GM23338 (cell line): ENCODE results near the gene SLC22A17. TPM values are rescaled to one million over a fixed set of nuclear protein-coding genes. Genes with fewer than 3 reads are reported as not detected.

Experiments
- ATAC-seq: fragments of 200-7000 bp; cut with Tn5 transposase; 3 replicates; pipeline ENCODE4 v1.9.1; 2020
- DNase-seq: peaks from one replicate; pipeline ENCODE4 v3.0.0-alpha.2; 2015; ENCODE audit warnings: low spot score
- H2AFZ ChIP-seq: fragments of 200-600 bp; sonication (generic); 2 replicates; pipeline ENCODE4 v1.8.0; 2016; ENCODE audit warnings: antibody characterized with exemption, mild to moderate bottlenecking, moderate library complexity
- H3F3A ChIP-seq: fragments of 200-600 bp; sonication (generic); replicated peaks from 2 replicates; pipeline ENCODE4 v1.8.0; 2017; ENCODE audit warnings: antibody characterized with exemption, mixed run types, low read depth
- H3K27ac ChIP-seq: fragments of 200-600 bp; sonication (generic); 2 replicates; pipeline ENCODE4 v1.6.1; 2016; ENCODE audit warnings: low read depth
- H3K27me3 ChIP-seq: fragments of 200-600 bp; sonication (generic); 2 replicates; pipeline ENCODE4 v1.8.0; 2016; ENCODE audit warnings: mild to moderate bottlenecking, mixed run types, moderate library complexity; ENCODE audit not compliant: insufficient read depth
- H3K36me3 ChIP-seq: fragments of 200-600 bp; sonication (generic); 2 replicates; pipeline ENCODE4 v1.8.0; 2016; ENCODE audit warnings: mild to moderate bottlenecking; ENCODE audit not compliant: insufficient read depth
- H3K4me1 ChIP-seq: fragments of 200-600 bp; sonication (generic); 2 replicates; pipeline ENCODE4 v1.8.0; 2016; ENCODE audit warnings: mild to moderate bottlenecking, moderate library complexity; ENCODE audit not compliant: insufficient read depth
- H3K4me2 ChIP-seq: fragments of 200-600 bp; sonication (generic); 2 replicates; pipeline ENCODE4 v1.7.1; 2017; ENCODE audit warnings: mixed run types
- H3K4me3 ChIP-seq: fragments of 200-600 bp; sonication (generic); 2 replicates; pipeline ENCODE4 v1.6.1; 2016; ENCODE audit warnings: mixed run types
- H3K79me2 ChIP-seq: fragments of 200-600 bp; sonication (generic); replicated peaks from 2 replicates; pipeline ENCODE4 v1.8.0; 2017; ENCODE audit warnings: mild to moderate bottlenecking; ENCODE audit not compliant: insufficient read depth
- H3K9me2 ChIP-seq: fragments of 200-600 bp; sonication (generic); 2 replicates; pipeline ENCODE4 v1.8.0; 2017; ENCODE audit not compliant: insufficient read depth
- H4K20me1 ChIP-seq: fragments of 200-600 bp; sonication (generic); replicated peaks from 2 replicates; pipeline ENCODE4 v1.8.0; 2017; ENCODE audit warnings: mild to moderate bottlenecking; ENCODE audit not compliant: insufficient read depth
- H3K27ac Mint-ChIP-seq: 2 replicates; pipeline ENCODE4 v1.8.0; 2020; ENCODE audit warnings: inconsistent platforms, mild to moderate bottlenecking, moderate library complexity, mixed read lengths
- H3K27me3 Mint-ChIP-seq: 3 replicates; pipeline ENCODE4 v1.8.0; 2022; ENCODE audit warnings: low read depth, mild to moderate bottlenecking, moderate library complexity, mixed read lengths, inconsistent platforms; ENCODE audit not compliant: insufficient read depth, poor library complexity
- H3K36me3 Mint-ChIP-seq: 3 replicates; pipeline ENCODE4 v1.8.0; 2021; ENCODE audit warnings: low read depth, mild to moderate bottlenecking, inconsistent platforms, moderate library complexity, mixed read lengths
- H3K4me1 Mint-ChIP-seq: 3 replicates; pipeline ENCODE4 v1.8.0; 2020; ENCODE audit warnings: mild to moderate bottlenecking, inconsistent platforms, mixed read lengths
- H3K4me3 Mint-ChIP-seq: 3 replicates; pipeline ENCODE4 v1.8.0; 2021; ENCODE audit warnings: moderate library complexity, mild to moderate bottlenecking, inconsistent platforms, mixed read lengths
- H3K9me3 Mint-ChIP-seq: 3 replicates; pipeline ENCODE4 v1.8.0; 2020; ENCODE audit warnings: moderate library complexity, mild to moderate bottlenecking, inconsistent platforms, mixed read lengths
- CREB1 ChIP-seq: fragments of 250-450 bp; sonication (Bioruptor Pico); IDR thresholded peaks from 2 replicates; pipeline ENCODE4 v1.5.0; 2020; ENCODE audit warnings: low read depth, mild to moderate bottlenecking, moderate library complexity
- EZH2 ChIP-seq: fragments of 200-600 bp; sonication (generic); IDR thresholded peaks from one replicate; pipeline ENCODE4 v1.8.0; 2017; ENCODE audit warnings: antibody characterized with exemption, mild to moderate bottlenecking, low read depth; ENCODE audit not compliant: unreplicated experiment
- EZH2phosphoT487 ChIP-seq: fragments of 200-600 bp; sonication (generic); IDR thresholded peaks from one replicate; pipeline ENCODE4 v1.8.1; 2018; ENCODE audit warnings: antibody characterized with exemption; ENCODE audit not compliant: unreplicated experiment
- JUNB ChIP-seq: IDR thresholded peaks from one replicate; pipeline ENCODE4 v1.6.1; 2016; ENCODE audit warnings: antibody characterized with exemption; ENCODE audit not compliant: unreplicated experiment
- POLR2AphosphoS5 ChIP-seq: IDR thresholded peaks from 2 replicates; pipeline ENCODE4 v1.6.1; 2016; ENCODE audit warnings: antibody characterized with exemption, low read depth
- STAT1 ChIP-seq: IDR thresholded peaks from one replicate; pipeline ENCODE4 v1.6.1; 2016; ENCODE audit warnings: antibody characterized with exemption; ENCODE audit not compliant: unreplicated experiment
- ZNF114 ChIP-seq: fragments of 250-450 bp; sonication (Bioruptor Pico); IDR thresholded peaks from 2 replicates; pipeline ENCODE4 v1.5.0; 2020; ENCODE audit warnings: mild to moderate bottlenecking, moderate library complexity
- ZNF331 ChIP-seq: fragments of 250-450 bp; sonication (Bioruptor Pico); IDR thresholded peaks from 2 replicates; pipeline ENCODE4 v1.5.0; 2020; ENCODE audit warnings: low read depth, mild to moderate bottlenecking, moderate library complexity
- polyA plus RNA-seq: library from polyadenylated mRNA; unstranded; fragments of >200 nt; fragmentation: Nextera tagmentation; extraction: Ambion mirVana; gene quantifications from 2 replicates; pipeline ENCODE4 v1.2.1, GENCODE V29; 2016
- total RNA-seq: library from RNA; depleted of rRNA; stranded (reverse); fragments of >200 nt; shearing (Covaris generic); gene quantifications from 2 replicates; pipeline ENCODE4 v1.2.3, GENCODE V29; 2014
- TF ChIP-seq, protein P1 (sequence below), 2 experiments: fragments of 200-600 bp in 1 of 2; sonication (generic) in 1 of 2; conservative IDR thresholded peaks; 2 replicates each; pipeline versions ENCODE4 v1.5.1 to v1.6.1; 2016 to 2017; ENCODE audit warnings: antibody characterized with exemption in 2 of 2, low read depth in 2 of 2, mild to moderate bottlenecking in 2 of 2, moderate library complexity in 1 of 2
- TF ChIP-seq, protein P2 (sequence below): fragments of 250-450 bp; sonication (Bioruptor Pico); IDR thresholded peaks from 2 replicates; pipeline ENCODE4 v1.5.0; 2020; ENCODE audit warnings: mild to moderate bottlenecking, moderate library complexity
- TF ChIP-seq, protein P3 (sequence below): IDR thresholded peaks from one replicate; pipeline ENCODE4 v1.6.1; 2018; ENCODE audit warnings: antibody characterized with exemption; ENCODE audit not compliant: unreplicated experiment

Gene SLC22A17
- total and polyA plus RNA-seq, 2 experiments from 2014 or later, result 28.6 to 56.6 TPM

DNA sequence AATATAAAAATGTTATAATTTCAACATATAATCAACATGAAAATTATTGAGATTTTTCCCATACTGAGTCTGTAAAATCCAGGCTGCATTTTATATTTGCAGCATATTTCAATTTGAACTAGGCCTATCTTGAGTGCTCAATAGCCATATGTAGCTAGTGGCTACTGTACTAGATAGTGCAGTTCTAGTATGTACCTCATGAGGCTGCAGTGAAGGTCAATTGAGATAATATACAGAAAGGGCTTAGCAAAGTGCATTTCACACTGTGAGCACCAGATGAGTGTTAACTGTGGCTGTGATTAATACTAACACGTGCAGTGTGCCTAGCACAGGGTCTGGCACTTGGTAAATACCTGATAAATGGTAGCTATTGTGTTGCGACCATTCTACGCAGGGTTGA is 5.4 kb upstream of the SLC22A17 start:
- DNase-seq (no peak), ATAC-seq (no peak)
- Mint-ChIP-seq H3K27ac (no peak overlapping the region), H3K27me3 (peaks cover 14% of the 10 kb centered on the region), H3K9me3 (no peaks in the 10 kb centered on the region; the same call in 2 of the 3 replicates), H3K4me1 (peaks cover 26% of the 10 kb centered on the region), H3K4me3 (no peak overlapping the region), H3K36me3 (peaks cover 32% of the 10 kb centered on the region)
- Histone ChIP-seq H3K9me2 (no peaks in the 10 kb centered on the region), H3K4me1 (peaks cover 7% of the 10 kb centered on the region; the same call in 1 of the 2 replicates), H3K27ac (no peak overlapping the region), H2AFZ (no peak overlapping the region), H3K4me3 (no peak overlapping the region), H3K4me2 (no peak overlapping the region), H4K20me1 (no peaks in the 10 kb centered on the region; the same call in 1 of the 2 replicates), H3K79me2 (no peaks in the 10 kb centered on the region), H3F3A (no peaks in the 10 kb centered on the region), H3K27me3 (peaks cover 20% of the 10 kb centered on the region), H3K36me3 (no peaks in the 10 kb centered on the region)
- TF ChIP-seq JUNB (no peak), EZH2phosphoT487 (no peak), POLR2AphosphoS5 (no peak), CREB1 (CRISPR knock-in tag) (no peak)
- TF ChIP-seq, protein P1, sequence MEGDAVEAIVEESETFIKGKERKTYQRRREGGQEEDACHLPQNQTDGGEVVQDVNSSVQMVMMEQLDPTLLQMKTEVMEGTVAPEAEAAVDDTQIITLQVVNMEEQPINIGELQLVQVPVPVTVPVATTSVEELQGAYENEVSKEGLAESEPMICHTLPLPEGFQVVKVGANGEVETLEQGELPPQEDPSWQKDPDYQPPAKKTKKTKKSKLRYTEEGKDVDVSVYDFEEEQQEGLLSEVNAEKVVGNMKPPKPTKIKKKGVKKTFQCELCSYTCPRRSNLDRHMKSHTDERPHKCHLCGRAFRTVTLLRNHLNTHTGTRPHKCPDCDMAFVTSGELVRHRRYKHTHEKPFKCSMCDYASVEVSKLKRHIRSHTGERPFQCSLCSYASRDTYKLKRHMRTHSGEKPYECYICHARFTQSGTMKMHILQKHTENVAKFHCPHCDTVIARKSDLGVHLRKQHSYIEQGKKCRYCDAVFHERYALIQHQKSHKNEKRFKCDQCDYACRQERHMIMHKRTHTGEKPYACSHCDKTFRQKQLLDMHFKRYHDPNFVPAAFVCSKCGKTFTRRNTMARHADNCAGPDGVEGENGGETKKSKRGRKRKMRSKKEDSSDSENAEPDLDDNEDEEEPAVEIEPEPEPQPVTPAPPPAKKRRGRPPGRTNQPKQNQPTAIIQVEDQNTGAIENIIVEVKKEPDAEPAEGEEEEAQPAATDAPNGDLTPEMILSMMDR (conservative IDR thresholded peaks at IDR 0.05; ENCODE audit: low read depth in 2 of 2), result no peak

DNA sequence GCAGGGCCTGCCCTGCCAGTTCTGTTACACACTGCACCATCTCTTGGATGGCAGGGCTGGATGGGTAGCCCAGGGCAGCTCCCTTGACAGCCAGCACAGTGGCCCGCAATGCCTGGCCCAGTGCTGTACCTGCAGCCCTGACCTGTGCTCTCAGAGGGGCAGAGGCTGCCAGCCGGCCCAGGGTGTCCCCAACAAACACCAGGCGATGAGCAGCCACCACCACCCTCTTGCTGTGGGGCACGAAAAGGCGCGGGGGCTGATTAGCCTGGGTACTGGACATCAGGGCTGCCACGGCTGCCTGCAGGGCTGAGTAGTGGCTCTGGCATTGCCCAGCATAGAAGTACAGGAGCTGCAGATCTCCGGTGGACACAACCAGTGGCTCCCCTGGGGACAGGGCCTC is 4.6 kb upstream of the SLC22A17 start:
- peaks cover 21% of the 10 kb centered on the region for H3K4me1 Mint-ChIP-seq
- Histone ChIP-seq H3F3A (no peaks in the 10 kb centered on the region), H3K36me3 (no peaks in the 10 kb centered on the region), H2AFZ (no peak overlapping the region), H3K4me2 (no peak overlapping the region), H3K9me2 (no peaks in the 10 kb centered on the region), H3K4me3 (no peak overlapping the region), H3K79me2 (no peaks in the 10 kb centered on the region), H3K27me3 (peaks cover 22% of the 10 kb centered on the region), H4K20me1 (no peaks in the 10 kb centered on the region; the same call in 1 of the 2 replicates), H3K4me1 (no peaks in the 10 kb centered on the region), H3K27ac (no peak overlapping the region)
- H3K4me3 Mint-ChIP-seq, result no peak overlapping the region; the same call in 2 of the 3 replicates
- no peak overlapping the region for H3K27ac Mint-ChIP-seq
- peaks cover 28% of the 10 kb centered on the region for H3K36me3 Mint-ChIP-seq
- peaks cover 16% of the 10 kb centered on the region for H3K27me3 Mint-ChIP-seq
- H3K9me3 Mint-ChIP-seq, result no peaks in the 10 kb centered on the region; the same call in 2 of the 3 replicates
- DNase-seq, result no peak
- ATAC-seq, result no peak
- TF ChIP-seq ZNF114 (CRISPR knock-in tag) (no peak), JUNB (no peak), CREB1 (CRISPR knock-in tag) (no peak), STAT1 (no peak), ZNF331 (no peak), POLR2AphosphoS5 (no peak), EZH2 (no peak)
- TF ChIP-seq, protein P2, sequence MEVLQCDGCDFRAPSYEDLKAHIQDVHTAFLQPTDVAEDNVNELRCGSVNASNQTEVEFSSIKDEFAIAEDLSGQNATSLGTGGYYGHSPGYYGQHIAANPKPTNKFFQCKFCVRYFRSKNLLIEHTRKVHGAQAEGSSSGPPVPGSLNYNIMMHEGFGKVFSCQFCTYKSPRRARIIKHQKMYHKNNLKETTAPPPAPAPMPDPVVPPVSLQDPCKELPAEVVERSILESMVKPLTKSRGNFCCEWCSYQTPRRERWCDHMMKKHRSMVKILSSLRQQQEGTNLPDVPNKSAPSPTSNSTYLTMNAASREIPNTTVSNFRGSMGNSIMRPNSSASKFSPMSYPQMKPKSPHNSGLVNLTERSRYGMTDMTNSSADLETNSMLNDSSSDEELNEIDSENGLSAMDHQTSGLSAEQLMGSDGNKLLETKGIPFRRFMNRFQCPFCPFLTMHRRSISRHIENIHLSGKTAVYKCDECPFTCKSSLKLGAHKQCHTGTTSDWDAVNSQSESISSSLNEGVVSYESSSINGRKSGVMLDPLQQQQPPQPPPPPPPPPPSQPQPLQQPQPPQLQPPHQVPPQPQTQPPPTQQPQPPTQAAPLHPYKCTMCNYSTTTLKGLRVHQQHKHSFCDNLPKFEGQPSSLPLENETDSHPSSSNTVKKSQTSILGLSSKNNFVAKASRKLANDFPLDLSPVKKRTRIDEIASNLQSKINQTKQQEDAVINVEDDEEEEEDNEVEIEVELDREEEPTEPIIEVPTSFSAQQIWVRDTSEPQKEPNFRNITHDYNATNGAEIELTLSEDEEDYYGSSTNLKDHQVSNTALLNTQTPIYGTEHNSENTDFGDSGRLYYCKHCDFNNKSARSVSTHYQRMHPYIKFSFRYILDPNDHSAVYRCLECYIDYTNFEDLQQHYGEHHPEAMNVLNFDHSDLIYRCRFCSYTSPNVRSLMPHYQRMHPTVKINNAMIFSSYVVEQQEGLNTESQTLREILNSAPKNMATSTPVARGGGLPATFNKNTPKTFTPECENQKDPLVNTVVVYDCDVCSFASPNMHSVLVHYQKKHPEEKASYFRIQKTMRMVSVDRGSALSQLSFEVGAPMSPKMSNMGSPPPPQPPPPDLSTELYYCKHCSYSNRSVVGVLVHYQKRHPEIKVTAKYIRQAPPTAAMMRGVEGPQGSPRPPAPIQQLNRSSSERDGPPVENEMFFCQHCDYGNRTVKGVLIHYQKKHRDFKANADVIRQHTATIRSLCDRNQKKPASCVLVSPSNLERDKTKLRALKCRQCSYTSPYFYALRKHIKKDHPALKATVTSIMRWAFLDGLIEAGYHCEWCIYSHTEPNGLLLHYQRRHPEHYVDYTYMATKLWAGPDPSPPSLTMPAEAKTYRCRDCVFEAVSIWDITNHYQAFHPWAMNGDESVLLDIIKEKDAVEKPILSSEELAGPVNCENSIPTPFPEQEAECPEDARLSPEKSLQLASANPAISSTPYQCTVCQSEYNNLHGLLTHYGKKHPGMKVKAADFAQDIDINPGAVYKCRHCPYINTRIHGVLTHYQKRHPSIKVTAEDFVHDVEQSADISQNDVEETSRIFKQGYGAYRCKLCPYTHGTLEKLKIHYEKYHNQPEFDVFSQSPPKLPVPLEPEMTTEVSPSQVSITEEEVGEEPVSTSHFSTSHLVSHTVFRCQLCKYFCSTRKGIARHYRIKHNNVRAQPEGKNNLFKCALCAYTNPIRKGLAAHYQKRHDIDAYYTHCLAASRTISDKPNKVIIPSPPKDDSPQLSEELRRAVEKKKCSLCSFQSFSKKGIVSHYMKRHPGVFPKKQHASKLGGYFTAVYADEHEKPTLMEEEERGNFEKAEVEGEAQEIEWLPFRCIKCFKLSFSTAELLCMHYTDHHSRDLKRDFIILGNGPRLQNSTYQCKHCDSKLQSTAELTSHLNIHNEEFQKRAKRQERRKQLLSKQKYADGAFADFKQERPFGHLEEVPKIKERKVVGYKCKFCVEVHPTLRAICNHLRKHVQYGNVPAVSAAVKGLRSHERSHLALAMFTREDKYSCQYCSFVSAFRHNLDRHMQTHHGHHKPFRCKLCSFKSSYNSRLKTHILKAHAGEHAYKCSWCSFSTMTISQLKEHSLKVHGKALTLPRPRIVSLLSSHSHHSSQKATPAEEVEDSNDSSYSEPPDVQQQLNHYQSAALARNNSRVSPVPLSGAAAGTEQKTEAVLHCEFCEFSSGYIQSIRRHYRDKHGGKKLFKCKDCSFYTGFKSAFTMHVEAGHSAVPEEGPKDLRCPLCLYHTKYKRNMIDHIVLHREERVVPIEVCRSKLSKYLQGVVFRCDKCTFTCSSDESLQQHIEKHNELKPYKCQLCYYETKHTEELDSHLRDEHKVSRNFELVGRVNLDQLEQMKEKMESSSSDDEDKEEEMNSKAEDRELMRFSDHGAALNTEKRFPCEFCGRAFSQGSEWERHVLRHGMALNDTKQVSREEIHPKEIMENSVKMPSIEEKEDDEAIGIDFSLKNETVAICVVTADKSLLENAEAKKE (CRISPR knock-in tag), result no peak
- TF ChIP-seq, protein P3, sequence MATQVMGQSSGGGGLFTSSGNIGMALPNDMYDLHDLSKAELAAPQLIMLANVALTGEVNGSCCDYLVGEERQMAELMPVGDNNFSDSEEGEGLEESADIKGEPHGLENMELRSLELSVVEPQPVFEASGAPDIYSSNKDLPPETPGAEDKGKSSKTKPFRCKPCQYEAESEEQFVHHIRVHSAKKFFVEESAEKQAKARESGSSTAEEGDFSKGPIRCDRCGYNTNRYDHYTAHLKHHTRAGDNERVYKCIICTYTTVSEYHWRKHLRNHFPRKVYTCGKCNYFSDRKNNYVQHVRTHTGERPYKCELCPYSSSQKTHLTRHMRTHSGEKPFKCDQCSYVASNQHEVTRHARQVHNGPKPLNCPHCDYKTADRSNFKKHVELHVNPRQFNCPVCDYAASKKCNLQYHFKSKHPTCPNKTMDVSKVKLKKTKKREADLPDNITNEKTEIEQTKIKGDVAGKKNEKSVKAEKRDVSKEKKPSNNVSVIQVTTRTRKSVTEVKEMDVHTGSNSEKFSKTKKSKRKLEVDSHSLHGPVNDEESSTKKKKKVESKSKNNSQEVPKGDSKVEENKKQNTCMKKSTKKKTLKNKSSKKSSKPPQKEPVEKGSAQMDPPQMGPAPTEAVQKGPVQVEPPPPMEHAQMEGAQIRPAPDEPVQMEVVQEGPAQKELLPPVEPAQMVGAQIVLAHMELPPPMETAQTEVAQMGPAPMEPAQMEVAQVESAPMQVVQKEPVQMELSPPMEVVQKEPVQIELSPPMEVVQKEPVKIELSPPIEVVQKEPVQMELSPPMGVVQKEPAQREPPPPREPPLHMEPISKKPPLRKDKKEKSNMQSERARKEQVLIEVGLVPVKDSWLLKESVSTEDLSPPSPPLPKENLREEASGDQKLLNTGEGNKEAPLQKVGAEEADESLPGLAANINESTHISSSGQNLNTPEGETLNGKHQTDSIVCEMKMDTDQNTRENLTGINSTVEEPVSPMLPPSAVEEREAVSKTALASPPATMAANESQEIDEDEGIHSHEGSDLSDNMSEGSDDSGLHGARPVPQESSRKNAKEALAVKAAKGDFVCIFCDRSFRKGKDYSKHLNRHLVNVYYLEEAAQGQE, result no peak
